ENCODE results near the gene CD180. TPM values are rescaled to one million over a fixed set of nuclear protein-coding genes. Genes with fewer than 3 reads are reported as not detected.

The CD180 gene
- total RNA-seq, 2 donors from 2014 or later = 0.30 to 1.4 TPM

DNA sequence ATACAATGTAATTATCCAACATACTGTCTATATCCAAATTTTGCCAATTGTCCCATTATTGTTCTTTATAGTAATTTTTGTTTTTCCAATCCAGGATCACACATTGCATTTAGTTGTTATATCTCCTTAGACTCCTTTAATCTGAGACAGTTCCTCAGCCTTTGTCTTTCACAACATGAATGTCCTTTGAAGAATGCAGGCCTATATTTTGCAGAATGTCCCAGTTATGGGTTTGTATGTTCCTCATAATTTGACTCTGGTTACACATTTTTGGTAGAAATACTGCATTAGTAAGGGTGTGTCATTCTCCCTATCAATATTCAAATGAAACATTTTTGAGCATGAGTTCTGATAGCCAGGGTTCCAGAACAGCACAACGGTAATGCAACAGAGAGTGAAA lies 6.7 kb downstream of the CD180 start:
- intact Hi-C loops (cut with DNase I) = no loop called here
- Histone ChIP-seq H3K27me3 (no peaks in the 10 kb centered on the region), H3K27ac (no peak overlapping the region), H3K4me3 (no peak overlapping the region), H3K4me1 (peaks cover 6% of the 10 kb centered on the region), H3K36me3 (no peaks in the 10 kb centered on the region), H3K9ac (ENCODE audit: low read depth in 2 of 2, low read length in 2 of 2) (no peak overlapping the region), H3K9me3 (no peaks in the 10 kb centered on the region)
- TF ChIP-seq, protein P1, sequence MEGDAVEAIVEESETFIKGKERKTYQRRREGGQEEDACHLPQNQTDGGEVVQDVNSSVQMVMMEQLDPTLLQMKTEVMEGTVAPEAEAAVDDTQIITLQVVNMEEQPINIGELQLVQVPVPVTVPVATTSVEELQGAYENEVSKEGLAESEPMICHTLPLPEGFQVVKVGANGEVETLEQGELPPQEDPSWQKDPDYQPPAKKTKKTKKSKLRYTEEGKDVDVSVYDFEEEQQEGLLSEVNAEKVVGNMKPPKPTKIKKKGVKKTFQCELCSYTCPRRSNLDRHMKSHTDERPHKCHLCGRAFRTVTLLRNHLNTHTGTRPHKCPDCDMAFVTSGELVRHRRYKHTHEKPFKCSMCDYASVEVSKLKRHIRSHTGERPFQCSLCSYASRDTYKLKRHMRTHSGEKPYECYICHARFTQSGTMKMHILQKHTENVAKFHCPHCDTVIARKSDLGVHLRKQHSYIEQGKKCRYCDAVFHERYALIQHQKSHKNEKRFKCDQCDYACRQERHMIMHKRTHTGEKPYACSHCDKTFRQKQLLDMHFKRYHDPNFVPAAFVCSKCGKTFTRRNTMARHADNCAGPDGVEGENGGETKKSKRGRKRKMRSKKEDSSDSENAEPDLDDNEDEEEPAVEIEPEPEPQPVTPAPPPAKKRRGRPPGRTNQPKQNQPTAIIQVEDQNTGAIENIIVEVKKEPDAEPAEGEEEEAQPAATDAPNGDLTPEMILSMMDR (IDR thresholded peaks at IDR 0.05) = no peak
- no peak for DNase-seq

DNA sequence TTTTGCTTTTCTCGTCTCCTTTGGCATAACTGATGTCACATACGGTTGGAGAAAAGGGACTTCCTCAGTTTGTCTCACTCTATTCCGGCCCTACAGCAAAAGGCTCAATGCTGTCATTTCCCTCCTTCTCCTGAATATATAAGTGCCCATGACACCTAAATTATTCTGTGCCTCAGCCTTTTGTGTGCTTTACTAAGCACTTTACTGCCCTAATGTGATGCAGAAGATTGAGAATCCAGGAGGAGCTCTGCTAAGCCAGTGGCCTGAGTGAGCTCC lies 7.6 kb downstream of the CD180 start:
- Histone ChIP-seq H3K9ac (ENCODE audit: low read depth in 2 of 2, low read length in 2 of 2) (no peak overlapping the region), H3K36me3 (no peaks in the 10 kb centered on the region), H3K9me3 (no peaks in the 10 kb centered on the region), H3K4me3 (no peak overlapping the region), H3K27ac (no peak overlapping the region), H3K27me3 (no peaks in the 10 kb centered on the region), H3K4me1 (peaks cover 6% of the 10 kb centered on the region)
- TF ChIP-seq, protein P1 (IDR thresholded peaks at IDR 0.05) = no peak
- DNase-seq = no peak
- intact Hi-C loops (cut with DNase I) = no loop called here

DNA sequence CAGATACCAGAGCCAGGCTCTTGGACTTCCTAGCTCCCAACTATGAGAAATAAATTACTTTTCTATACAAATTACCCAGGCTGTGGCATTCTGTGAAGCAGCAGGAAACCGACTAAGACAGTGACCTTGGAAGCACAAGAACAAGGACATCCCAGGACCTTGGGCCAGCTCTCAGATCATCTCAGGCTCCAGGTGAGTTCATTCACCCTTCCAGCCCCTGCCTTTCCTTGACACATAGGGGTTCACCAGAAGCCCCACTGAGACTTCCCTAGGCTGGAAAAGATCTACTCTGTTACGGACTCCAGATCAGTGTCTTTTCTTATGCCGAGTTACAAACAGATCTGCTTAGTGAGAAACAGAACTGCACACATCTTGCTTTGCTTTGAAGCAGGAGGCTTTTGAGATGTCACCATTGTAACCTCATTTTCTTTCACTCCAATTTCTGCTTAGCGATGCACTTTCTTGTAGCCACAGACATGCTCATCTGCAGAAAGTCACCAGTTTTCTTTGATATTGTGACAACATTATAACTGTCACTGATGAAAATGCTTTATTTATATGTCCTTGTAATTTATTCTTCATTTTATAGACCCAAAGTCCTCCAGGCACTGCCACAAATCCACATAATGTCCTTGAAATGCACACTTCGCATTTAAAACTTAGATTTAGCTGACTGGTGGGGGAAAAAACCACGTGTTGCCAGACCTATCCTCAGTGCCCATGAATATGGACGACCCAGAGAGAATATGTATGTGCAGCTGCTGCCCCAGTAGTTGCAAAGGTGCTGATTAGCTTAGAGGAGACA lies 8.1 kb downstream of the CD180 start:
- DNase-seq = no peak
- Histone ChIP-seq H3K27me3 (no peaks in the 10 kb centered on the region), H3K9me3 (no peaks in the 10 kb centered on the region), H3K4me3 (no peak overlapping the region), H3K9ac (ENCODE audit: low read depth in 2 of 2, low read length in 2 of 2) (no peak overlapping the region), H3K27ac (no peak overlapping the region), H3K36me3 (no peaks in the 10 kb centered on the region), H3K4me1 (peaks cover 6% of the 10 kb centered on the region)
- TF ChIP-seq, protein P1 (IDR thresholded peaks at IDR 0.05) = no peak
- intact Hi-C loops (cut with DNase I) = no loop called here

DNA sequence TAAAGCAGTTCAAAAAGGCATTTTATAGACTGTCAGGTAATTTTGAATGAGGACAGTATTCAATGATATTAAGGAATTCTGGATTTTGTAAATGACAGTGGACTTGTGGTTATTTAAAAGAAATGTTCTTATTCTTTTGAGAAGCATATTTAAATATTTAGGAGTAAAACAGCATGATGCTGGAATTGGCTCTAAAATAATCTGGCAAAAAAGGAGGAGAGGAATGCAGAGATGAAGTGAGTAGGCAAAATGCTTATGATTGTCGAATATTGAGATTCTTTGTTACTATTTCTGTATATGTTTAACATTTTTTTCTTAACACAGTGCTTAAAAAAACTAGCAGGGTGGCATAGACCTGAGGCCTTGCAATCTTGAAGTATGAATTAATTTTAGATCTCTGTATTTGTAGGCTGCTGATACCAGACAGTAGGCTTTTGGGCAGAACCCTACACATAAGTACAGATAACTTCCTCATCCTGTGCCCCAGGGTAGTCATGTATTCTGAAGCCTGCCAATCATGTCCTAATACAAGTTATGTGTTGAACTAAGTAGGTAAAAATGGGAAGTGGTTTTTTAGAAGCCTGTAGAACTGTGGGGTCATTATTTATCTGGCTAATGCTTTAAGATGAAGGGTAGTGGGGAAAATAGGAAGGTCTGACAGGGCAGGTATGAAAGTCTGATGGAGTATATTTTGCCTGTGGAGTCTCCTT lies 9.4 kb downstream of the CD180 start:
- Histone ChIP-seq H3K9ac (ENCODE audit: low read depth in 2 of 2, low read length in 2 of 2) (no peak overlapping the region), H3K4me1 (no peaks in the 10 kb centered on the region), H3K27ac (no peak overlapping the region), H3K27me3 (no peaks in the 10 kb centered on the region), H3K36me3 (no peaks in the 10 kb centered on the region), H3K4me3 (no peak overlapping the region), H3K9me3 (no peaks in the 10 kb centered on the region)
- TF ChIP-seq, protein P1 (IDR thresholded peaks at IDR 0.05) = no peak
- intact Hi-C loops (cut with DNase I) = no loop called here
- no peak for DNase-seq

DNA sequence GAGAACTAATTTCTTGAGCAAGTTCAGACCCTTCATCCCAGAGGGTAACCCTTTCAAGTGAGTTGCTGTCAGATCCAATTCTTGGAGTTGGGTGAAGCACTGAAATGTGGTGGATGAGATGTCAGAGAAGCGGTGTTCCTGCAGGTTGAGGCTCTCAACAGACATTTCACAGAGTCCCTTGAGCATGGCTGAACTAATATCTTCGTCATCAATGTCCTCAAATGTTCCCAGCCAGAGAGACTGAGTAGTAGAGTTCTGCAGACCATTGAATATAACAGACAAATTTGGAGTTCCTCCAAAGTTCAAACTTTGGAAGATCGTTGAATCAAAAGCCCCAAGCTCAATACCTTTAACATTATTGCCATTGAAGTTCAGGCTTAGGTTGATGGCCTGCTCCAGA lies 12.7 kb downstream of the CD180 start:
- no peaks in the 10 kb centered on the region for H3K27me3 ChIP-seq
- intact Hi-C loops (cut with DNase I) = no loop called here
- H3K4me3 ChIP-seq = no peak overlapping the region
- TF ChIP-seq, protein P1 (IDR thresholded peaks at IDR 0.05) = no peak
- no peaks in the 10 kb centered on the region for H3K9me3 ChIP-seq
- H3K27ac ChIP-seq = no peak overlapping the region
- no peak overlapping the region for H3K9ac ChIP-seq (ENCODE audit: low read depth in 2 of 2, low read length in 2 of 2)
- H3K4me1 ChIP-seq = no peaks in the 10 kb centered on the region
- DNase-seq = no peak
- H3K36me3 ChIP-seq = no peaks in the 10 kb centered on the region

Measured in colonic mucosa (tissue), 4 donors.